ENCODE data around the gene MPZL3. TPM values are rescaled to one million over a fixed set of nuclear protein-coding genes. Genes with fewer than 3 reads are reported as not detected.

MPZL3 gene
- total RNA-seq, 1 donor from 2014 or later, result 0.21 TPM

GRCh38 chr11:118215765-118216164, 36.4 kb downstream of the MPZL3 start:
- intact Hi-C loops (cut with DNase I), result no loop called here
- no peaks in the 10 kb centered on the region for H3K36me3 ChIP-seq
- no peaks in the 10 kb centered on the region for H3K9me3 ChIP-seq
- H3K4me3 ChIP-seq, result no peak overlapping the region
- DNase-seq (ENCODE audit: low spot score in 2 of 2), result no peak
- H3K27ac ChIP-seq, result no peak overlapping the region
- TF ChIP-seq, protein P1, sequence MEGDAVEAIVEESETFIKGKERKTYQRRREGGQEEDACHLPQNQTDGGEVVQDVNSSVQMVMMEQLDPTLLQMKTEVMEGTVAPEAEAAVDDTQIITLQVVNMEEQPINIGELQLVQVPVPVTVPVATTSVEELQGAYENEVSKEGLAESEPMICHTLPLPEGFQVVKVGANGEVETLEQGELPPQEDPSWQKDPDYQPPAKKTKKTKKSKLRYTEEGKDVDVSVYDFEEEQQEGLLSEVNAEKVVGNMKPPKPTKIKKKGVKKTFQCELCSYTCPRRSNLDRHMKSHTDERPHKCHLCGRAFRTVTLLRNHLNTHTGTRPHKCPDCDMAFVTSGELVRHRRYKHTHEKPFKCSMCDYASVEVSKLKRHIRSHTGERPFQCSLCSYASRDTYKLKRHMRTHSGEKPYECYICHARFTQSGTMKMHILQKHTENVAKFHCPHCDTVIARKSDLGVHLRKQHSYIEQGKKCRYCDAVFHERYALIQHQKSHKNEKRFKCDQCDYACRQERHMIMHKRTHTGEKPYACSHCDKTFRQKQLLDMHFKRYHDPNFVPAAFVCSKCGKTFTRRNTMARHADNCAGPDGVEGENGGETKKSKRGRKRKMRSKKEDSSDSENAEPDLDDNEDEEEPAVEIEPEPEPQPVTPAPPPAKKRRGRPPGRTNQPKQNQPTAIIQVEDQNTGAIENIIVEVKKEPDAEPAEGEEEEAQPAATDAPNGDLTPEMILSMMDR (IDR thresholded peaks at IDR 0.05), result no peak
- H3K4me1 ChIP-seq, result no peaks in the 10 kb centered on the region
- H3K27me3 ChIP-seq, result no peaks in the 10 kb centered on the region

- no peak for DNase-seq (ENCODE audit: low spot score in 2 of 2)
- TF ChIP-seq, protein P1 (IDR thresholded peaks at IDR 0.05), result no peak
- H3K4me1 ChIP-seq, result no peaks in the 10 kb centered on the region
- no peaks in the 10 kb centered on the region for H3K36me3 ChIP-seq
- no peak overlapping the region for H3K4me3 ChIP-seq
- H3K27me3 ChIP-seq, result no peaks in the 10 kb centered on the region
- H3K27ac ChIP-seq, result no peak overlapping the region
- H3K9me3 ChIP-seq, result no peaks in the 10 kb centered on the region
- intact Hi-C loops (cut with DNase I), result no loop called here
These were observed 36.9 kb downstream of the MPZL3 start for GRCh38 chr11:118215262-118215661.

GRCh38 chr11:118214210-118214914, 37.8 kb downstream of the MPZL3 start:
- TF ChIP-seq, protein P1 (IDR thresholded peaks at IDR 0.05), result no peak
- Histone ChIP-seq H3K27me3 (no peaks in the 10 kb centered on the region), H3K4me3 (no peak overlapping the region), H3K9me3 (no peaks in the 10 kb centered on the region), H3K27ac (no peak overlapping the region), H3K36me3 (no peaks in the 10 kb centered on the region), H3K4me1 (no peaks in the 10 kb centered on the region)
- DNase-seq (ENCODE audit: low spot score in 2 of 2), result no peak
- intact Hi-C loops (cut with DNase I), result no loop called here

DNA sequence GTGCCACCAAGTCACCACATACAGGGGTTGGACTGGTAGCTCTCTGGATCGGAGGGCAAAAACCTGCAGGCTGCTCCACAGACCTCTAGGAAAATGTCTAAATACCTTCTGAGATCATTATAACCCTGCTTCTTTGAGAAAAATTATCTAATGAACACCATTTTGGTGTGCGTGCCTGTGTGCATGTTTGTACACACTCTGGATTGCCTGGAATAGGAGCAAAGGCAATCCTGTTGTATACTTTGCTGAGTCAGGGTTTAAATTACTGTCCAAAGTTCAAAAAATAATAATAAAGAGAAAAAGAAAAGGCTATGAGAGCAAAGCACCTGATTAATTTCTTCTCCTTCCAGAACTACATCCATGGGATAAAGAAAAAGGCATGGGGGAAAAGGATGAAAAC, 38.4 kb downstream of the MPZL3 start:
- Histone ChIP-seq H3K4me1 (no peaks in the 10 kb centered on the region), H3K4me3 (no peak overlapping the region), H3K27ac (no peak overlapping the region), H3K36me3 (no peaks in the 10 kb centered on the region), H3K9me3 (no peaks in the 10 kb centered on the region), H3K27me3 (no peaks in the 10 kb centered on the region)
- intact Hi-C loops (cut with DNase I), result no loop called here
- TF ChIP-seq, protein P1 (IDR thresholded peaks at IDR 0.05), result no peak
- DNase-seq (ENCODE audit: low spot score in 2 of 2), result no peak

DNA sequence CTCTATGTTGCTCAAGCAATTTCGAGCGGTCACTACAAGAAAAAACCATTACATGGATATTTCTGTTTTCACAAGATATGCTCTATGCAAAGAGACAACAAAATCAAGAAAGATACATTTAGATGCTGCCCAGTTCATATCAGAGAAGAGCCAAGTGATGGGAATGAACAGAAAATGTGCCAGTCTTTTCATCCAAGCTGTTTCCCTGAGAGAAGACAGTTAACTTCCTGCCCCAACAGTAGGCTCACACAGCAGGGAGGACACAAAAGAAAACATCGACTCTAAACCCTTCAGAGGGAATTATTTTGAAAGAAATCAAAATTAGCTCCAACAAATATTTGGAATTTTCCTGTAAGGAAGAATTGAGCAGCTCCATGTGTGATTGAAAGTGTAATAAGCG, 39.0 kb downstream of the MPZL3 start:
- intact Hi-C loops (cut with DNase I), result no loop called here
- no peak for DNase-seq (ENCODE audit: low spot score in 2 of 2)
- H3K4me1 ChIP-seq, result no peaks in the 10 kb centered on the region
- H3K27ac ChIP-seq, result no peak overlapping the region
- no peaks in the 10 kb centered on the region for H3K9me3 ChIP-seq
- H3K4me3 ChIP-seq, result no peak overlapping the region
- H3K27me3 ChIP-seq, result no peaks in the 10 kb centered on the region
- H3K36me3 ChIP-seq, result no peaks in the 10 kb centered on the region
- TF ChIP-seq, protein P1 (IDR thresholded peaks at IDR 0.05), result no peak

- Histone ChIP-seq H3K9me3 (no peaks in the 10 kb centered on the region), H3K4me1 (no peaks in the 10 kb centered on the region), H3K36me3 (no peaks in the 10 kb centered on the region), H3K27ac (no peak overlapping the region), H3K4me3 (no peak overlapping the region), H3K27me3 (no peaks in the 10 kb centered on the region)
- intact Hi-C loops (cut with DNase I), result no loop called here
- TF ChIP-seq, protein P1 (IDR thresholded peaks at IDR 0.05), result no peak
- no peak for DNase-seq (ENCODE audit: low spot score in 2 of 2)
These were observed 39.4 kb downstream of the MPZL3 start for GRCh38 chr11:118212781-118213191.

Measured in ascending aorta (tissue), 2 donors.